ENCODE measurements around the gene KCND2. TPM values are rescaled to one million over a fixed set of nuclear protein-coding genes. Genes with fewer than 3 reads are reported as not detected.

The KCND2 gene
- total and polyA plus RNA-seq, 2 of the 4 experiments (the other 2 are of a cell fraction), result under 0.01 TPM; not detected in 1

DNA sequence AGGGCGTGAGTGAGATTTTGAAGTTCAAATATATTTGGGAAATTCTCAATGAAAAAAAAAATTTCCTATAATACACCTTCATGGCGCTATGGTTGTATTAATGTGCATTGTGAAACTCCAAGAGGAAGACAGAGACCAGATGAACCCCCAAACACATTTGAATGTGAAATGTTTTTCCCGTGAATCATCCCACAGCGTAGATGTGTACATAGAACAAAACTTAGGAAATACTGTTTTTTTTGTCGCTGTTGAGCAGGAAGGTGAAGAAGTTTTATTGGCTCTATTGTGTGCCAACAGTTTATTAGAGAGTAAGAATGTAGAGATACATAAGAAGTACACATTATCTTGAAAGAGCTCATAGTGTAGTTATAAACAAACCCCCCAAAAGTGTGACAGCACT lies 134.0 kb downstream of the KCND2 start:
- no peak overlapping the region for H3K4me2 ChIP-seq (ENCODE audit: low read depth, low read length)
- H3K36me3 ChIP-seq (ENCODE audit: control insufficient read depth, insufficient read depth, low read length), result no peaks in the 10 kb centered on the region
- H3K27ac ChIP-seq (ENCODE audit: insufficient read depth, low read length), result no peak overlapping the region
- DNase-seq (no peak), ATAC-seq (ENCODE audit: low read depth) (no peak)
- H3K4ac ChIP-seq (ENCODE audit: low read depth, low read length), result no peak overlapping the region
- ChIA-PET CTCF (no interaction called here), POLR2A (ENCODE audit: unreplicated experiment) (no interaction called here)
- no peak overlapping the region for H3K9ac ChIP-seq (ENCODE audit: low read depth, low read length)
- dilution Hi-C loops (cut with HindIII; ENCODE audit: low sequenced_read_pairs, unreplicated experiment), result no loop called here
- no peaks in the 10 kb centered on the region for H3K79me1 ChIP-seq (ENCODE audit: low read depth in 1 of 2, low read length in 2 of 2)
- no peak overlapping the region for H2BK5ac ChIP-seq (ENCODE audit: low read depth, low read length, poor library complexity, severe bottlenecking)
- H3K23ac ChIP-seq (ENCODE audit: low read depth, low read length), result no peak overlapping the region
- in situ Hi-C loops (cut with MboI; ENCODE audit: low sequenced_read_pairs), result no loop called here
- H3K9me3 ChIP-seq (ENCODE audit: control insufficient read depth, insufficient read depth, low read length), result no peaks in the 10 kb centered on the region
- H4K20me1 ChIP-seq (ENCODE audit: insufficient read depth, low read length), result no peaks in the 10 kb centered on the region
- no peak overlapping the region for H2AFZ ChIP-seq (replicated peaks; ENCODE audit: low read length, poor library complexity)
- intact Hi-C loops (cut with micrococcal nuclease), result no loop called here
- H4K5ac ChIP-seq (ENCODE audit: low read depth, low read length), result no peak overlapping the region
- H4K8ac ChIP-seq (ENCODE audit: low read depth in 2 of 2, low read length in 2 of 2), result no peak overlapping the region
- H2BK120ac ChIP-seq (ENCODE audit: low read depth, low read length), result no peak overlapping the region
- H2BK20ac ChIP-seq (ENCODE audit: low read depth, low read length), result no peak overlapping the region
- no peaks in the 10 kb centered on the region for H3K4me1 ChIP-seq (ENCODE audit: control insufficient read depth, insufficient read depth, low read length)
- BruUV-seq (replicated peaks), result no TSS peak
- no peak overlapping the region for H3K56ac ChIP-seq (ENCODE audit: extremely low read depth, insufficient read depth, low read length)
- no peak overlapping the region for H3K4me3 ChIP-seq (ENCODE audit: insufficient read depth, low read depth, low read length)
- no peaks in the 10 kb centered on the region for H3K27me3 ChIP-seq (ENCODE audit: control insufficient read depth, insufficient read depth, low read length)
- no peak overlapping the region for H2AK9ac ChIP-seq (replicated peaks; ENCODE audit: low read depth, low read length, poor library complexity)
- H3K9me1 ChIP-seq (ENCODE audit: insufficient read depth, low read length), result no peaks in the 10 kb centered on the region
- no peak overlapping the region for H2BK15ac ChIP-seq (ENCODE audit: low read depth, low read length)
- no peak overlapping the region for H3K18ac ChIP-seq (ENCODE audit: low read depth, low read length)
- no CpG with 5 or more reads among the region's 5 CpGs for WGBS, 2 experiments (ENCODE audit: extremely low coverage in 2 of 2, insufficient read length in 1 of 2)
- no peak for TF ChIP-seq BHLHE40 (IDR thresholded peaks at IDR 0.05; ENCODE audit: low read depth, low read length)
- no peak for TF ChIP-seq SMC3 (IDR thresholded peaks at IDR 0.05; ENCODE audit: low read depth, low read length)
- no peak for TF ChIP-seq FOS (IDR thresholded peaks at IDR 0.05; ENCODE audit: low read depth, low read length)
- no peak for TF ChIP-seq MAZ (IDR thresholded peaks at IDR 0.05; ENCODE audit: borderline replicate concordance, low read depth, low read length)
- TF ChIP-seq CHD1 (IDR thresholded peaks at IDR 0.05; ENCODE audit: low read depth, low read length), result no peak
- no peak for TF ChIP-seq NFE2L2 (IDR thresholded peaks at IDR 0.05; ENCODE audit: low read depth, low read length)
- no peak for TF ChIP-seq MAFK (IDR thresholded peaks at IDR 0.05; ENCODE audit: low read depth, low read length)
- TF ChIP-seq, protein P1, sequence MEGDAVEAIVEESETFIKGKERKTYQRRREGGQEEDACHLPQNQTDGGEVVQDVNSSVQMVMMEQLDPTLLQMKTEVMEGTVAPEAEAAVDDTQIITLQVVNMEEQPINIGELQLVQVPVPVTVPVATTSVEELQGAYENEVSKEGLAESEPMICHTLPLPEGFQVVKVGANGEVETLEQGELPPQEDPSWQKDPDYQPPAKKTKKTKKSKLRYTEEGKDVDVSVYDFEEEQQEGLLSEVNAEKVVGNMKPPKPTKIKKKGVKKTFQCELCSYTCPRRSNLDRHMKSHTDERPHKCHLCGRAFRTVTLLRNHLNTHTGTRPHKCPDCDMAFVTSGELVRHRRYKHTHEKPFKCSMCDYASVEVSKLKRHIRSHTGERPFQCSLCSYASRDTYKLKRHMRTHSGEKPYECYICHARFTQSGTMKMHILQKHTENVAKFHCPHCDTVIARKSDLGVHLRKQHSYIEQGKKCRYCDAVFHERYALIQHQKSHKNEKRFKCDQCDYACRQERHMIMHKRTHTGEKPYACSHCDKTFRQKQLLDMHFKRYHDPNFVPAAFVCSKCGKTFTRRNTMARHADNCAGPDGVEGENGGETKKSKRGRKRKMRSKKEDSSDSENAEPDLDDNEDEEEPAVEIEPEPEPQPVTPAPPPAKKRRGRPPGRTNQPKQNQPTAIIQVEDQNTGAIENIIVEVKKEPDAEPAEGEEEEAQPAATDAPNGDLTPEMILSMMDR (conservative IDR thresholded peaks at IDR 0.05; ENCODE audit: low read depth, low read length), result no peak
- TF ChIP-seq, protein P2, sequence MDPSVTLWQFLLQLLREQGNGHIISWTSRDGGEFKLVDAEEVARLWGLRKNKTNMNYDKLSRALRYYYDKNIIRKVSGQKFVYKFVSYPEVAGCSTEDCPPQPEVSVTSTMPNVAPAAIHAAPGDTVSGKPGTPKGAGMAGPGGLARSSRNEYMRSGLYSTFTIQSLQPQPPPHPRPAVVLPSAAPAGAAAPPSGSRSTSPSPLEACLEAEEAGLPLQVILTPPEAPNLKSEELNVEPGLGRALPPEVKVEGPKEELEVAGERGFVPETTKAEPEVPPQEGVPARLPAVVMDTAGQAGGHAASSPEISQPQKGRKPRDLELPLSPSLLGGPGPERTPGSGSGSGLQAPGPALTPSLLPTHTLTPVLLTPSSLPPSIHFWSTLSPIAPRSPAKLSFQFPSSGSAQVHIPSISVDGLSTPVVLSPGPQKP (IDR thresholded peaks at IDR 0.05; ENCODE audit: borderline replicate concordance, low read depth, low read length), result no peak
- TF ChIP-seq RAD21 (IDR thresholded peaks at IDR 0.05; ENCODE audit: low read length), result no peak
- no peak for TF ChIP-seq CEBPB (IDR thresholded peaks at IDR 0.05; ENCODE audit: low read depth, low read length)
- no peak for TF ChIP-seq RFX5 (IDR thresholded peaks at IDR 0.05; ENCODE audit: low read depth, low read length)
- no peak for TF ChIP-seq POLR2A (IDR thresholded peaks at IDR 0.05; ENCODE audit: low read depth, low read length)
- TF ChIP-seq, protein P3, sequence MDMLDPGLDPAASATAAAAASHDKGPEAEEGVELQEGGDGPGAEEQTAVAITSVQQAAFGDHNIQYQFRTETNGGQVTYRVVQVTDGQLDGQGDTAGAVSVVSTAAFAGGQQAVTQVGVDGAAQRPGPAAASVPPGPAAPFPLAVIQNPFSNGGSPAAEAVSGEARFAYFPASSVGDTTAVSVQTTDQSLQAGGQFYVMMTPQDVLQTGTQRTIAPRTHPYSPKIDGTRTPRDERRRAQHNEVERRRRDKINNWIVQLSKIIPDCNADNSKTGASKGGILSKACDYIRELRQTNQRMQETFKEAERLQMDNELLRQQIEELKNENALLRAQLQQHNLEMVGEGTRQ (IDR thresholded peaks at IDR 0.05; ENCODE audit: low read depth, low read length), result no peak
- TF ChIP-seq MXI1 (IDR thresholded peaks at IDR 0.05; ENCODE audit: borderline replicate concordance, low read depth, low read length), result no peak
- TF ChIP-seq RCOR1 (IDR thresholded peaks at IDR 0.05; ENCODE audit: insufficient replicate concordance, low read length), result no peak
- no peak overlapping the region for H3K14ac ChIP-seq (replicated peaks; ENCODE audit: low read depth, low read length)
- H4K91ac ChIP-seq (ENCODE audit: insufficient read depth, low read depth, low read length), result no peak overlapping the region
- H2AK5ac ChIP-seq (ENCODE audit: low read depth, low read length), result no peak overlapping the region
